Measurements from ENCODE around the gene GRID1.
A peak's percentile ranks its signal among the peaks of the same experiment; 100 is the strongest.

DNA sequence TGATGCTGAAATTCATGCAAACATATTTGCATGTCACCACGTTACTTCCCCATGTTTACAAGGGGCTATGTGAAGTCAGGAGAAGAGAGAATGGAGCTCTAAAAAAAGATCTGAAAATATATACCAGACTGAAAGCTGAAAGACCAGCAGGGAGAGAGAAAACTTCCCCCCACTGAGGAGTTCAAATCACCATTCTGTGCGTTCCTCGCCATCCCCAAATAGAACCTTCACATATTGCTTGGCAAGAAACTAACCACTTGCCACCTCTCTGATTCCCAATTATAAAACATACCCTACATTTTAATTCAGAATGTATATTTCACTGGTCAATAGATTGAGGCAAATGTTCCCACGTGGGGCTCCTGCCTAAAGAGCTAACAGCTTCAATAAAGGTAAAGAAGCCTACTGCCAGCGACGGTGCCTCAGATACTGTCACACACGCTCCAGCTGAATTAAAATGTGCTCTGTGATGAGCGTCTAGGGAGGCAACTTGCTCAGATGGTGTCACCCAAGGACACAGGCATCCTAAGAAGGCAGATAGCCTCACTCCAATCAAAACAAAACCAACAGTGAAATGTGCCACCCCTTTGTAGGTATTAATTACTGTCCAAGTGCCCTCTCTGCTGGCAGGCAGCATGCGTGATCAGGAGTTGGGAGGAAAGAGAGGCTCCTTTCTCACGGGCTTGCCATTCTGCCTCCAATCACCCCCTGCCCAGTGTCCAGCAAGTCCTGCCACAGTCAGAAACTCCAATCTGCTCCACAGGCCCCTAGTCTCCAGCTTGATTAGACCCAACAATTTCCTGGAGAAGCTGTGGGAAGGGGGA lies 298.2 kb downstream of the GRID1 start:
- no peak for TF ChIP-seq BHLHE40 (IDR thresholded peaks at IDR 0.05; ENCODE audit: borderline replicate concordance in 1 of 2, low read depth in 2 of 2, low read length in 1 of 2)
- TF ChIP-seq ELK1 (IDR thresholded peaks at IDR 0.05; ENCODE audit: low read depth, low read length) = no peak
- no peak for TF ChIP-seq YY1 (IDR thresholded peaks at IDR 0.05; ENCODE audit: low read depth, low read length)
- TF ChIP-seq CEBPB (IDR thresholded peaks at IDR 0.05; ENCODE audit: borderline replicate concordance in 1 of 2, low read depth in 2 of 2, low read length in 2 of 2) = no peak
- TF ChIP-seq CTCF (IDR thresholded peaks at IDR 0.05 in 2 of 3, conservative IDR thresholded peaks at IDR 0.05 in 1 of 3; ENCODE audit: control insufficient read depth in 2 of 3, extremely low read depth in 1 of 3, insufficient read depth in 1 of 3, low read depth in 3 of 3, low read length in 3 of 3) = peak in 1 of 3 experiments; percentile 24; a peak in 1 of 6 replicates
- TF ChIP-seq POLR2A (IDR thresholded peaks at IDR 0.05; ENCODE audit: low read depth, low read length) = no peak
- no peak for TF ChIP-seq NR2C1 (IDR thresholded peaks at IDR 0.05)
- no peak for TF ChIP-seq CHD4 (IDR thresholded peaks at IDR 0.05)
- no peak for TF ChIP-seq ZNF217 (IDR thresholded peaks at IDR 0.05)
- no peak for TF ChIP-seq ETV6 (conservative IDR thresholded peaks at IDR 0.05 in 1 of 2, IDR thresholded peaks at IDR 0.05 in 1 of 2; ENCODE audit: borderline replicate concordance in 1 of 2, low read depth in 1 of 2)
- TF ChIP-seq, protein P1, sequence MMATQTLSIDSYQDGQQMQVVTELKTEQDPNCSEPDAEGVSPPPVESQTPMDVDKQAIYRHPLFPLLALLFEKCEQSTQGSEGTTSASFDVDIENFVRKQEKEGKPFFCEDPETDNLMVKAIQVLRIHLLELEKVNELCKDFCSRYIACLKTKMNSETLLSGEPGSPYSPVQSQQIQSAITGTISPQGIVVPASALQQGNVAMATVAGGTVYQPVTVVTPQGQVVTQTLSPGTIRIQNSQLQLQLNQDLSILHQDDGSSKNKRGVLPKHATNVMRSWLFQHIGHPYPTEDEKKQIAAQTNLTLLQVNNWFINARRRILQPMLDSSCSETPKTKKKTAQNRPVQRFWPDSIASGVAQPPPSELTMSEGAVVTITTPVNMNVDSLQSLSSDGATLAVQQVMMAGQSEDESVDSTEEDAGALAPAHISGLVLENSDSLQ (IDR thresholded peaks at IDR 0.05) = no peak
- TF ChIP-seq, protein P2, sequence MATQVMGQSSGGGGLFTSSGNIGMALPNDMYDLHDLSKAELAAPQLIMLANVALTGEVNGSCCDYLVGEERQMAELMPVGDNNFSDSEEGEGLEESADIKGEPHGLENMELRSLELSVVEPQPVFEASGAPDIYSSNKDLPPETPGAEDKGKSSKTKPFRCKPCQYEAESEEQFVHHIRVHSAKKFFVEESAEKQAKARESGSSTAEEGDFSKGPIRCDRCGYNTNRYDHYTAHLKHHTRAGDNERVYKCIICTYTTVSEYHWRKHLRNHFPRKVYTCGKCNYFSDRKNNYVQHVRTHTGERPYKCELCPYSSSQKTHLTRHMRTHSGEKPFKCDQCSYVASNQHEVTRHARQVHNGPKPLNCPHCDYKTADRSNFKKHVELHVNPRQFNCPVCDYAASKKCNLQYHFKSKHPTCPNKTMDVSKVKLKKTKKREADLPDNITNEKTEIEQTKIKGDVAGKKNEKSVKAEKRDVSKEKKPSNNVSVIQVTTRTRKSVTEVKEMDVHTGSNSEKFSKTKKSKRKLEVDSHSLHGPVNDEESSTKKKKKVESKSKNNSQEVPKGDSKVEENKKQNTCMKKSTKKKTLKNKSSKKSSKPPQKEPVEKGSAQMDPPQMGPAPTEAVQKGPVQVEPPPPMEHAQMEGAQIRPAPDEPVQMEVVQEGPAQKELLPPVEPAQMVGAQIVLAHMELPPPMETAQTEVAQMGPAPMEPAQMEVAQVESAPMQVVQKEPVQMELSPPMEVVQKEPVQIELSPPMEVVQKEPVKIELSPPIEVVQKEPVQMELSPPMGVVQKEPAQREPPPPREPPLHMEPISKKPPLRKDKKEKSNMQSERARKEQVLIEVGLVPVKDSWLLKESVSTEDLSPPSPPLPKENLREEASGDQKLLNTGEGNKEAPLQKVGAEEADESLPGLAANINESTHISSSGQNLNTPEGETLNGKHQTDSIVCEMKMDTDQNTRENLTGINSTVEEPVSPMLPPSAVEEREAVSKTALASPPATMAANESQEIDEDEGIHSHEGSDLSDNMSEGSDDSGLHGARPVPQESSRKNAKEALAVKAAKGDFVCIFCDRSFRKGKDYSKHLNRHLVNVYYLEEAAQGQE (IDR thresholded peaks at IDR 0.05; ENCODE audit: low read depth, low read length) = no peak
- TF ChIP-seq, protein P3, sequence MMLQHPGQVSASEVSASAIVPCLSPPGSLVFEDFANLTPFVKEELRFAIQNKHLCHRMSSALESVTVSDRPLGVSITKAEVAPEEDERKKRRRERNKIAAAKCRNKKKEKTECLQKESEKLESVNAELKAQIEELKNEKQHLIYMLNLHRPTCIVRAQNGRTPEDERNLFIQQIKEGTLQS (IDR thresholded peaks at IDR 0.05; ENCODE audit: borderline replicate concordance, extremely low read depth, low read depth, low read length) = no peak
- TF ChIP-seq JUNB (IDR thresholded peaks at IDR 0.05) = no peak
